B cell (primary cell): ENCODE results near the gene S1PR5. TPM values are rescaled to one million over a fixed set of nuclear protein-coding genes. Genes with fewer than 3 reads are reported as not detected.

Experiments used
- ATAC-seq: fragments of 200-7000 bp; cut with Tn5 transposase; one replicate; pipeline ENCODE4 v1.10.0; 2021; ENCODE audit warnings: low read depth, mild to moderate bottlenecking, moderate number of reproducible peaks, moderate library complexity
- CTCF ChIA-PET: fragments of 350-600 bp; sonication (Branson Sonifier 250); formaldehyde crosslinking; loops from one replicate; lab custom pipeline; 2021; ENCODE audit warnings: antibody characterized with exemption, inconsistent platforms; lab: Charles Lee
- POLR2A ChIA-PET: fragments of 350-600 bp; sonication (Branson Sonifier 250); formaldehyde crosslinking; loops from one replicate; lab custom pipeline; 2021; ENCODE audit warnings: antibody characterized with exemption; lab: Charles Lee
- DNase-seq: peaks from one replicate; pipeline ENCODE4 v3.0.0; 2013
- H2AFZ ChIP-seq: 2 replicates; pipeline ENCODE4 v1.6.1; 2012; ENCODE audit warnings: mild to moderate bottlenecking, low read depth, low read length; ENCODE audit not compliant: insufficient read depth, poor library complexity, severe bottlenecking
- H3K27ac ChIP-seq, 2 donors: 1 replicate in 1 of 2; 2 replicates in 1 of 2; pipeline ENCODE4 v1.5.1; 2012 to 2013; ENCODE audit warnings: low read length in 2 of 2, mild to moderate bottlenecking in 2 of 2, moderate library complexity in 1 of 2
- H3K27me3 ChIP-seq, 4 experiments: fragments of 200-600 bp in 1 of 4; sonication (generic) in 1 of 4; replicated peaks in 1 of 4; 1 replicate in 2 of 4; 2 replicates in 2 of 4; pipeline versions ENCODE4 v1.6.1 to v1.7.0; 2013 to 2016; ENCODE audit warnings: low read length in 3 of 4, mild to moderate bottlenecking in 2 of 4, mixed read lengths in 1 of 4, moderate library complexity in 1 of 4; ENCODE audit not compliant: insufficient read depth in 4 of 4, control insufficient read depth in 3 of 4; ENCODE audit errors: control extremely low read depth in 1 of 4
- H3K36me3 ChIP-seq, 2 experiments: replicated peaks in 1 of 2; 1 replicate in 1 of 2; 2 replicates in 1 of 2; pipeline versions ENCODE4 v1.6.1 to v1.7.1; 2013; ENCODE audit warnings: low read length in 1 of 2; ENCODE audit not compliant: insufficient read depth in 2 of 2, control insufficient read depth in 1 of 2; ENCODE audit errors: control extremely low read depth in 1 of 2, extremely low read depth in 1 of 2
- H3K4me1 ChIP-seq, 2 donors: fragments of 200-600 bp in 1 of 2; sonication (generic) in 1 of 2; 1 replicate in 1 of 2; 2 replicates in 1 of 2; pipeline versions ENCODE4 v1.5.1 to v1.6.1; 2013 to 2017; ENCODE audit warnings: low read length in 2 of 2; ENCODE audit not compliant: control insufficient read depth in 2 of 2, insufficient read depth in 2 of 2
- H3K4me2 ChIP-seq: replicated peaks from 2 replicates; pipeline ENCODE3; 2012; ENCODE audit warnings: mild to moderate bottlenecking, low read depth, low read length; ENCODE audit not compliant: poor library complexity, severe bottlenecking
- H3K4me3 ChIP-seq, 5 experiments: fragments of 200-600 bp in 1 of 5; sonication (generic) in 1 of 5; 1 replicate in 3 of 5; 2 replicates in 2 of 5; pipeline versions ENCODE4 v1.5.1 to v1.7.0; 2011 to 2016; ENCODE audit warnings: low read length in 4 of 5, mild to moderate bottlenecking in 4 of 5, low read depth in 2 of 5, control low read depth in 1 of 5, moderate library complexity in 1 of 5; ENCODE audit not compliant: insufficient read depth in 1 of 5; ENCODE audit errors: control extremely low read depth in 1 of 5, extremely low read depth in 1 of 5
- H3K79me2 ChIP-seq: fragments of 200-600 bp; sonication (generic); one replicate; pipeline ENCODE4 v1.6.0; 2016; ENCODE audit warnings: low read length; ENCODE audit not compliant: control insufficient read depth, insufficient read depth
- H3K9ac ChIP-seq: fragments of 200-600 bp; sonication (generic); 2 replicates; pipeline ENCODE4 v1.6.1; 2017; ENCODE audit warnings: mild to moderate bottlenecking, low read length, moderate library complexity
- H3K9me3 ChIP-seq, 3 donors: one replicate each; pipeline versions ENCODE4 v1.6.1 to v1.7.1; 2013; ENCODE audit warnings: low read length in 2 of 3; ENCODE audit not compliant: control insufficient read depth in 2 of 3, insufficient read depth in 1 of 3; ENCODE audit errors: control extremely low read depth in 1 of 3
- H4K20me1 ChIP-seq: 2 replicates; pipeline ENCODE4 v1.6.0; 2012; ENCODE audit warnings: mild to moderate bottlenecking, low read length; ENCODE audit not compliant: insufficient read depth, control insufficient read depth, poor library complexity, severe bottlenecking
- H3K27ac Mint-ChIP-seq: one replicate; pipeline ENCODE4 v1.8.0; 2021; ENCODE audit warnings: mixed read lengths
- H3K27me3 Mint-ChIP-seq: one replicate; pipeline ENCODE4 v1.8.0; 2021; ENCODE audit warnings: mixed read lengths
- H3K4me1 Mint-ChIP-seq: one replicate; pipeline ENCODE4 v1.8.0; 2021; ENCODE audit warnings: mixed read lengths
- H3K4me3 Mint-ChIP-seq: one replicate; pipeline ENCODE4 v1.8.0; 2021; ENCODE audit warnings: mixed read lengths
- H3K9me3 Mint-ChIP-seq: one replicate; pipeline ENCODE4 v1.8.0; 2022; ENCODE audit warnings: mixed read lengths; ENCODE audit not compliant: insufficient read depth
- EZH2 ChIP-seq: IDR thresholded peaks from 2 replicates; pipeline ENCODE4 v1.6.1; 2012; ENCODE audit warnings: borderline replicate concordance, low read depth, mild to moderate bottlenecking, moderate library complexity, low read length; ENCODE audit not compliant: insufficient read depth, poor library complexity, severe bottlenecking
- WGBS: methylation state at CpG from one replicate; pipeline ENCODE4 v1.1.5; 2013; ENCODE audit warnings: missing lambda C conversion rate; ENCODE audit not compliant: insufficient coverage; 5-methylcytosine and 5-hydroxymethylcytosine counted together
- intact Hi-C: fragments of 100-400 bp; cut with micrococcal nuclease; formaldehyde crosslinking; loops from one replicate; pipeline ENCODE4 v1.10.0; 2022
- polyA plus RNA-seq: library from polyadenylated mRNA; depleted of rRNA; stranded (reverse); fragments of >200 nt; gene quantifications from 2 replicates; pipeline ENCODE4 v1.2.3, GENCODE V29; 2012
- total RNA-seq, 2 donors: library from RNA; stranded (reverse); fragments of 120-200 nt in 1 of 2; gene quantifications; 1 replicate in 1 of 2; 2 replicates in 1 of 2; pipeline versions ENCODE4 v1.2.3 to v1.2.4, GENCODE V29; 2013 to 2022
- TF ChIP-seq, protein P1 (sequence below): fragments of 200-600 bp; IDR thresholded peaks from one replicate; pipeline ENCODE4 v1.8.0; 2022; ENCODE audit warnings: antibody characterized with exemption, mild to moderate bottlenecking

Gene S1PR5
- total and polyA plus RNA-seq, 2 donors (not counting 1 experiment from before 2014, with no cell fraction given) = 0.27 to 0.67 TPM

DNA sequence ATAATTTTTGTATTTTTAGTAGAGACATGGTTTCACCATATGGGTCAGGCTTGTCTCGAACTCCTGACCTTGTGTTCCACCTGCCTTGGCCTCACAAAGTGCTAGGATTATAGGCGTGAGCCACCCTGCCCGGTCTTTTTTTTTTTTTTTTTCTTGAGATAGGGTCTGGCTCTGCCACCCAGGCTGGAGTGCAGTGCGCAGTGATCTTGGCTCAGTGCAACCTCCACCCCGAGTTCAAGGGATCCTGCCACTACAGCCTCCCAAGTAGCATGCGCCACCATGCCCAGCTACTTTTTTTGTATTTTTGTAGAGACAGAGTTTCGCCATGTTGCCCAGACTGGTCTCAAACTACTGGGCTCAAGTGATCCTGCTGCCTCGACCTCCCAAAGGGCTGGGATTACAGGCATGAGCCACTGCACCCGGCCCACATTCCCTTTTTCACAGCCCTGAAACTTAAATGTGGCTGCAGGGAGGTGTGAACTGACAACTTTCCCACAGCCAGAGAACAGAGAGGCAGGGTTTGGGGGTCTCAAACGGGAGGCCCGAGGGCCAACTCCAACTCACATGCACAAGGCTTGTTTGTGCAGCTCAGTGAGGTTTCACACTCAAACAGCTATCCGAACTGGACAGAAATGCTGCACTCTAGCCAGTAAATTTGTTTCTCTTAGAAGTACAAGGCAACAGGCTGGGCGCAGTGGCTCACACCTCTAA lies 4.4 kb upstream of the S1PR5 start:
- H3K27ac Mint-ChIP-seq = no peak overlapping the region
- TF ChIP-seq, protein P1, sequence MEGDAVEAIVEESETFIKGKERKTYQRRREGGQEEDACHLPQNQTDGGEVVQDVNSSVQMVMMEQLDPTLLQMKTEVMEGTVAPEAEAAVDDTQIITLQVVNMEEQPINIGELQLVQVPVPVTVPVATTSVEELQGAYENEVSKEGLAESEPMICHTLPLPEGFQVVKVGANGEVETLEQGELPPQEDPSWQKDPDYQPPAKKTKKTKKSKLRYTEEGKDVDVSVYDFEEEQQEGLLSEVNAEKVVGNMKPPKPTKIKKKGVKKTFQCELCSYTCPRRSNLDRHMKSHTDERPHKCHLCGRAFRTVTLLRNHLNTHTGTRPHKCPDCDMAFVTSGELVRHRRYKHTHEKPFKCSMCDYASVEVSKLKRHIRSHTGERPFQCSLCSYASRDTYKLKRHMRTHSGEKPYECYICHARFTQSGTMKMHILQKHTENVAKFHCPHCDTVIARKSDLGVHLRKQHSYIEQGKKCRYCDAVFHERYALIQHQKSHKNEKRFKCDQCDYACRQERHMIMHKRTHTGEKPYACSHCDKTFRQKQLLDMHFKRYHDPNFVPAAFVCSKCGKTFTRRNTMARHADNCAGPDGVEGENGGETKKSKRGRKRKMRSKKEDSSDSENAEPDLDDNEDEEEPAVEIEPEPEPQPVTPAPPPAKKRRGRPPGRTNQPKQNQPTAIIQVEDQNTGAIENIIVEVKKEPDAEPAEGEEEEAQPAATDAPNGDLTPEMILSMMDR = no peak
- no peak for TF ChIP-seq EZH2
- H3K4me2 ChIP-seq = no peak overlapping the region
- H3K4me3 ChIP-seq = no peak overlapping the region
- H3K9me3 ChIP-seq = peaks cover 0 to 8% (median 0%) of the 10 kb centered on the region in 3 donors
- ChIA-PET CTCF (interaction anchor here (0.6 to 1.2 kb wide), 2 partner anchors 14 to 124 kb away, joined by 3 to 6 read pairs; no protein-coding TSS in a partner anchor), POLR2A (no interaction called here)
- no peaks in the 10 kb centered on the region for H3K36me3 ChIP-seq
- H3K4me3 Mint-ChIP-seq = no peak overlapping the region
- ATAC-seq (no peak), DNase-seq (no peak)
- no peaks in the 10 kb centered on the region for H3K9me3 Mint-ChIP-seq
- H3K9ac ChIP-seq = no peak overlapping the region
- peaks cover 26% of the 10 kb centered on the region for H3K27me3 Mint-ChIP-seq
- no peak overlapping the region for H3K27ac ChIP-seq
- H3K4me1 Mint-ChIP-seq = peaks cover 20% of the 10 kb centered on the region
- H4K20me1 ChIP-seq = no peaks in the 10 kb centered on the region
- H3K79me2 ChIP-seq = no peaks in the 10 kb centered on the region
- 81% methylated on average over 11 of the region's 13 CpGs for WGBS
- no peak overlapping the region for H2AFZ ChIP-seq
- peaks cover 25 to 27% of the 10 kb centered on the region in 2 donors for H3K4me1 ChIP-seq
- H3K27me3 ChIP-seq = peaks cover 0 to 46% (median 18%) of the 10 kb centered on the region in 4 experiments
- intact Hi-C loops = no loop called here

DNA sequence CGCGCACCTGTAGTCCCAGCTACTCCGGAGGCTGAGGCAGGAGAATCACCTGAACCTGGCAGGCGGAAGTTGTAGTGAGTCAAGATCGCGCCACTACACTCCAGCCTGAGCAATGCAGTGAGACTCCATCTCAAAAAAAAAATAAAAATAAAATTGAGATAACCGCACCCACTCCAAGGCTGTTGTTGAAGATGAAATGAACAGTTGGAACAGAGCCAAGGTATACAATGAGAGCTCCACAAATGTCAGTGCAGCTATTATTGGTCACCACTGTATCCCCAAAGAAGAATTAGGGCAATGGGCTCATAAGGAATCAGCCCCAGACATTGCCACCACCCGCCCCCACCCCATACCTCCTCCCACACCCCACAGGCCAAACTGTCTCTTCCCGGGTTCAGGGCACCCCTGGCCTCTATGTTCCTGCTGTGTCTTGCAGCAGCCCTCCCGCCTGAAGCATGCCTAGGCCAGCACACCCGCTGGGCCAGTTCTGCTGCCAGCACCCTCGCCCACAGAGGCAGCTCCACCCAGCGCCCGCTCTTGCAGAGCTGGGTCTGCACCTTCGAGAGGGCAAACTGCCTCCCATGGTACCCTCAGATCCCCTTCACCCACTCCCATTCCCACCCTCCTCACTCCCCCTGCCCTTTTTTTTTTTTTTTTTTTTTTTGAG lies 3.5 kb upstream of the S1PR5 start:
- no peak overlapping the region for H2AFZ ChIP-seq
- Mint-ChIP-seq H3K4me3 (no peak overlapping the region), H3K27ac (no peak overlapping the region), H3K9me3 (no peaks in the 10 kb centered on the region), H3K27me3 (peaks cover 32% of the 10 kb centered on the region), H3K4me1 (peaks cover 24% of the 10 kb centered on the region)
- no peak overlapping the region for H3K27ac ChIP-seq
- POLR2A ChIA-PET = no interaction called here
- ATAC-seq (no peak), DNase-seq (no peak)
- no peaks in the 10 kb centered on the region for H4K20me1 ChIP-seq
- 93% methylated on average over 11 of the region's 15 CpGs for WGBS
- intact Hi-C loops = no loop called here
- H3K9ac ChIP-seq = no peak overlapping the region
- no peaks in the 10 kb centered on the region for H3K36me3 ChIP-seq
- H3K4me1 ChIP-seq = peaks cover 25 to 27% of the 10 kb centered on the region in 2 donors
- TF ChIP-seq, protein P1 = no peak
- TF ChIP-seq EZH2 = no peak
- no peak overlapping the region for H3K4me2 ChIP-seq
- no peak overlapping the region for H3K4me3 ChIP-seq
- CTCF ChIA-PET = interaction anchor here (0.5 to 1.2 kb wide), 2 partner anchors 41 to 61 kb away, joined by 3 read pairs; no protein-coding TSS in a partner anchor
- peaks cover 0 to 8% (median 0%) of the 10 kb centered on the region in 3 donors for H3K9me3 ChIP-seq
- no peaks in the 10 kb centered on the region for H3K79me2 ChIP-seq
- peaks cover 1 to 54% (median 24%) of the 10 kb centered on the region in 4 experiments for H3K27me3 ChIP-seq
